ENCODE data around the gene IFNLR1.

The IFNLR1 gene

DNA sequence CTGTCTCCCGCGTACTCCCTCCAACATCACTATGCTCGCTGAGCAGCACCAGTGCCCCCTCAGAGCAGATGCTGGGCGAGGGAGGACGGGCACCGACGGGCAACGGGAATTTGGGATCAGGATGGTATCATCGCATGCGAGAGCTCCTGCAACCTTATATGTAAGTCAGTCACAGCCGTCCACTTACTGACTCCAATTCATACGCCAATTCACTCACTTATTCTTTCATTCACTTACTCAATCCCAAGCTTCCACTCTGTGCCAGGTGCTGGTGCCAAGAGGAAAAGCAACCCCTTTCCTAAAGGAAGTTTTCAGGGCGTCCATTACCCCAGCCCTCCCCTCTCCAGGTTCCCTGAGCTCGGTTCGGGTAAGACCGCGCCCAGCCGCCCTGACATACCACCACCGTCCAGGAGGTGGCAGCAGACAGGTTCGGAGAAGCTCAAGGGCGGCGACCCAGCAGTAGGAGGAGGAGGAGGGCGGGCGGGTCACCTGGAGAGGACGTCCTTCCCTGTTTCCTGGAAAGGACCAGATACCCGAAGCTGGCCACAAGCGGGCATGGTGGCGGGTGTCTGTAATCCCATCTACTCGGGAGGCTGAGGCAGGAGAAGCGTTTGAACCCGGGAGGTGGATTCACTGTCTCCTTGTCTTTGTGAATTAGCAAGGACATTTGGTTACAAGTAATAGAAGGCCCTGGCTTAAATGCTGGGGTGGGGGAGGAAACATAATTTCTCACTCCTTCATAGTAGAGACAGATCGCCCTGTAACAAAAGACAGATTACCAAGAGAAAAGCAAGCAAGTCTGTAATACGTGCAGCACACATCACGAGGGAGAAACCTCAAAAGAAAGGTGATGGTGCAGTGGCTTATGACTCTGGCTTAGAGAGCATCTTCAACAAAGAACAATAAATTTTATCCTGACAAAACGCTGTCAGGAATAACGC is 36.6 kb downstream of the IFNLR1 start:
- DNase-seq (ENCODE audit: low read depth in 2 of 3, low spot score in 1 of 3) = peak; percentile 80 to 97 (median 86)

GRCh38 chr1:24149866-24150233 is 37.2 kb downstream of the IFNLR1 start:
- peak; percentile 39 to 44 (median 42) for DNase-seq (ENCODE audit: low read depth in 2 of 3, low spot score in 1 of 3)

DNA sequence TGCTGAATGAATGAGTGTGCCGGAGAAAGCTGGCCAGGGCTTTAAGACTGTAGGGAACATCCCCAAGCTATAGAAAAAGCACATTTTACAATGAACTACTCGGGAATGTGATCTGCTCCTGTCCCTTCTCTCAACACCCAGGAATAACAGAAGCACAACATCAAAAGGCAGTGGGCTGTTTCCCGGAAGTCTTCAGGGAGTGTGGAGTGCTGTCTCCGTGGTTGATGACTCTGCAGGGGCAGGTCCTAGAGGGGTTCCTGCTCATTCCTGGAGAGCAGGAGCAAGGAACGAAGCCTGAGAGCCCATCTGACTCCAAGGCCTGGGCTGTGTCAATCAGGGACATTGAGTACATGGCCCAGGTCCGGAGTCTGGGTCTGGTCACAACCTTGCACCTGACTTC is 39.3 kb downstream of the IFNLR1 start:
- DNase-seq (ENCODE audit: low read depth in 2 of 3, low spot score in 1 of 3) = no peak

DNA sequence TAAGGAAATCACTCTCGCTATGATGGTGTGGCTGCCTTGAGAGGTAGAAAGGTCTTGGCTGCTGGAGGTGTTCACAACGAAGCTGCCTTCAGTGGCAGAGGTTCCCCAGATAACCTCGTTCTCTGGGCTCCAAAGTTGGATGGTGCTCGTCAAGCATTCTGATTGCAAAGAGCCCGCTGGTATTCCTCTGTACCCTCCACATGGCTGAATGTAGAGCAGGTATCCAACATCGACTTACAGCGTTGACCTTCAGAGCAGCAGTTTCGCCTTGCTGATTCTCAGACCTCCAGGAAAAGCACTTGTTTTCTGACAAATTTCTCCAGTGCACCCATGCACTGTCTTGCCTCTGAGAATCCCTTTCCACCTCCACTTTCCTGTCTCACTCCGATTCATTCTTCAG is 39.9 kb downstream of the IFNLR1 start:
- no peak for DNase-seq (ENCODE audit: low read depth in 2 of 3, low spot score in 1 of 3)

DNA sequence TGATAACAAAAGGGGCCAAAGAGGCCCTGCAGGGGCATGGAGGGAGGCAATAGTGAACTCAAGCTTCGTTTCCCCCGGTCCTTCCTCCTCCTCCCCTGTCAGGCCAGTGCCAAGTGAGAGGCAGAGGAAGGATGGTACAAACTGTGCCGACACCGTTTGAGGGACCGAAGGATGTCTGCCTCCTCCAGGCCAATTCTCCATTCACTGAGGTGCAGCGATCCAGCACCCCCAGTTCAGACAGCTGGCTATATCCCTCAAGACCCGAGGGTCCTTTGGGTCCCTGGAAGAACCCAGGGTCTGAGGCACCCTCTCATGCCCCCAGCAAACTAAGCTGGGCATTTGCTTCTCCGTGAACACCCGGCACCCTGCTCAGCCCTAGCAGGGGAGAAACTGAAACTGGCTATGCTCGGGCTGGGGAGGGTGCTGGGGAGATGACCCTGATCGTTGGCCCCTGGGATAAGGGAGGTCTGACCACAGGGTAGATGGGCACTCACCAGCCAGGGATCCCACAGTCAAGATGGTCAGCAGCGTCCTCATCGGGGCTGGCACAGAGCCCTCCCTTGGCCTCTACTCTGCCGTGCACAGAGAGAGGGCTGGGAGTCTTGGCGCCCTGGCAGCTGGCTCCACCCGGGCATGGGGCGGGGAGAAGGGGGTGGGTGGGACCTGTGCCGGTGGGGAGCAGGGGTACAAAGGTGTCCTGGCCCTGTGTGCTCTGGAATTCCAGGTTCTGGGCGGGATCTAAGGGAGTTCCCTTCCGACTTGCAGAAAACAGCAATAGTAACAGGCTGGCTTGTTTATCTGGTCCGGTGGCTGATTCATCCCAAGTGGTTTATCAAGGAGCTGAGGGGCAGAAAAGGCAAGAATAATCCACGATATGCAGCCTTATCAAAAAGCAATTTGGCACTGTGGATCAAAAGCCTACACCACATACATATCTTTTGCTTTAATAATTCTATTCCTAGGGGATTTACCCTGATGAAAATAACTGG is 44.2 kb downstream of the IFNLR1 start, which contains the start of gene IL22RA1:
Gene IL22RA1 (minus strand): TSS at position 595 of the 989 bp plus-strand sequence. CDS start 58 bp downstream, at position 537.
- DNase-seq (ENCODE audit: low read depth in 2 of 3, low spot score in 1 of 3) = no peak

DNA sequence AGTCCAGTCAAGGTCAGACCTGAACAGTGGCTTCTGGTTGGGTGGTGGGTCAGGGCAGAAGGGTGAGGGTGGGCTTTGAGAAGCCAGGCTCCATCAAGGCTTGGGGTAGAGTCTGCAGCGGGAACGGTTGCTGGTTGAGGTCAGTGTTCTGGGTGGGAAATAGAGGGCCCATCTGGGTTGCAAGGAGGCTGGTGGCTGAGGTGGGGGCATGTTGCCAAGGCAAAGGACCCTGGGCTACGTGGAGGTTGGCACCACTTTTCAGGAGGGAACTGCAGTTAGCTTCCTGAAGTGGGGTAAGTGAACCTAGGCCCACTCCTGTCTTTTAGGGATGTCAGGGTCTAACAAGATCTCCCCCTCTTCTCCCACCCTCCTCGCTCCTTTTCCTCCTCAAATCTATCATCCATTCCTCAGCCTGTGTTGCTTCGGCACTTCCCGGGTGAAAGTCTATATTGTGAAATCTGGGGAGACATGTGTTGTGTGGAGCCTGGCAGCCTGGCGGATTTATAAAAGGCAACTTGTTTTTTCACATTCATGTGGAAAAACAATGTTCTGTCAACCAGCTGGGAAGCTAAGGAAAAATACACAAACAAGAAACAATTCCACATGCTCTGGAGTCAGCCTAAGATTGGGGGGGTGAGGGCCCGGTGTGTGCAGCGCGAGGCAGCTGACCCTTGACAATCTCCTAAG is 45.6 kb downstream of the IFNLR1 start:
- no peak for DNase-seq (ENCODE audit: low read depth in 2 of 3, low spot score in 1 of 3)

DNA sequence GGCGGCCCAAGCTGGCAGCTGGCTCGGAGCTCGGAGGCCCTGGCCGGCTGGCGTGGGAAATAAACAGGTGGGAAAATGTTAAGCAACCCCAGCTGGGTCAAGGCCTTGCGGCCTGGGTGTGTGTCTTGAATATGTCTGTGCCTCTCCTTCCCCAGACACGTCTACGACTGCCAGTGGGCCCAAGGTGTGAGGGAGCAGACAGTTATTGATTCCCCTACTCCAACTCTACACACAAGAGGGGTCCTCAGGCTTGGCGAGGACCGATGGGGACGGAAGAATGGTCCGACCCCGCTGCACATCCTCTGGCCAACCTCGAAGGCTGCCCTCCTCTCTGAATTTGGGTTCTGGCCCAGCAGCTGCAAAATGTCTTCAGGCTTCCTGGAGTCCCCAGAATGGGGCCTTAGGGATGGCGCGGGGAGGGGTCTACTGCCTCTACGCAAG is 46.3 kb downstream of the IFNLR1 start:
- no peak for DNase-seq (ENCODE audit: low read depth in 2 of 3, low spot score in 1 of 3)

GRCh38 chr1:24139841-24140425 is 47.2 kb downstream of the IFNLR1 start:
- DNase-seq (ENCODE audit: low read depth in 2 of 3, low spot score in 1 of 3) = no peak

DNA sequence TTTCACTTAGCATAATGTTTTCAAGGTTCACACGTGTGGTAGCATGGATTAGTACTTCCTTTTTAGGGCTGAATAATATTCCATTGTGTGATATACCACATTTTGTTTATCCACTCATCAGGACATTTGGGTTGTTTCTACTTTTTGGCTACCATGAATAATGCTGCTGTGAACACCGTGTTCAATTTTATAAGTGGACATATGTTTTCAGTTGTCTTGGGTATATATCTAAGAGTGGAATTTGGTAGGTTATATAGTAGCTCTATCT is 47.9 kb downstream of the IFNLR1 start:
- no peak for DNase-seq (ENCODE audit: low read depth in 2 of 3, low spot score in 1 of 3)

DNA sequence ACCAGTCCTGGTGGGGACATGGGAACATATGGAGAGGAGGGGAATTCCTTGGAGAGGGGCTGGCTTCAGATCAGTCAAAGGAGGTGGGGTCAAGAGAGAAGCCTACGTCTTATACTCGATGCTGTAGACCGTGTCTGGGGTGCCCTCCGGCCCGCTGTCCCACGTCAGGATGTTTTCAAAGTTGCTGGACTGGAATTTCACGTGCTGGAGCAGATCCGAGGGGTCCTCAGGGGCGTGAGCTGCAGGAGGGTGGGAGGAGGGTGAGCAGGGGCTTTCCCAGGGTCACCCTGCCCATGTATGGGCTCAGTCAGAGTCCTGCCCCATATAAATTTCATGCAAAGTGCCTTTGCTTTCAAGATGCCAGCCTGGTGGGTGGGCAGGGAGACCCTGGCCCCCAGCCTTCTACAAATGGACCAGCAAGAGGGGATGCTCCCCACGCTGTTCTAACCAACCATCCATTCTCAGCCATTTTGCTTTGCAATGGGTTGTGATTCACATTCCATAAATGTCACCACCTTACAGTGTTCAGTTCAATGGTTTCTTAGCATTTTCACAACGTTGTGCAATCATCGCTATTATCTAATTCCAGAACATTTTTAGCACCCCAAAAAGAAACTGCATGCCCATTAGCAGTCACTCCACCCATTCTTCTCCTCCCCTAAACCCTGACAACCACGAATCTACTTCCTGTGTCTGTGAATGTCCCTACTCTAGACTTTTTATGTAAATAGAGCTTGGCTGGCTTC is 48.4 kb downstream of the IFNLR1 start:
- no peak for DNase-seq (ENCODE audit: low read depth in 2 of 3, low spot score in 1 of 3)

GRCh38 chr1:24136956-24137539 is 50.0 kb downstream of the IFNLR1 start:
- DNase-seq (ENCODE audit: low read depth in 2 of 3, low spot score in 1 of 3) = no peak

- no peak for DNase-seq (ENCODE audit: low read depth in 2 of 3, low spot score in 1 of 3)
Measured at GRCh38 chr1:24134376-24134775, 52.7 kb downstream of the IFNLR1 start.

GRCh38 chr1:24133819-24134218 is 53.3 kb downstream of the IFNLR1 start:
- no peak for DNase-seq (ENCODE audit: low read depth in 2 of 3, low spot score in 1 of 3)

- DNase-seq (ENCODE audit: low read depth in 2 of 3, low spot score in 1 of 3) = no peak
Measured at GRCh38 chr1:24130385-24130784, 56.7 kb downstream of the IFNLR1 start.

DNA sequence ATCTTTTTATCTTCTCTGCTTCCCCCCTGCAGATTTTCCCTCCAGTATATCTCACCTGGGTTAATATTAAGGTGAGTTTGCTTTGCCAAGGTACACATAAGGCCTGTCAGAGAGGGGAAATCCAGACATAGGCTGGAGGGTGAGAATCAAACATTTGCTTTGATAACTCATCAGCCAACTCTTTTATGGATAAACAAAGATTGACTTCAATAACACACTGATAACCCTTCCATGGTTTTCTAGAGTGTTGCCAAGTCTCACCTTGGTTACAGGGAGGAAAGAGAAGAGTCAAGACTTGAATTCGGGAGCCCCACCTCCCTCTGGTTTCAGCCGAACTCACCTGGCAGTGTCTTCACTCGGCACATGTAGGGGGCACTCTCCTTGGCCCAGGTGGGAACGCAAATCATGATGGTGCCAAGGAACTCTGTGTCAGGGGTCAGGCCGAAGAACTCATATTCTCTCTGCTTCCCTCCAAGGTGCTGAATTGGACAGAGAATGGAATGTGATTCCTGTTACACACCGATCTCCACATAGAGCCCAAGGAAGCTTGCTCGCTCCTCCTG is 59.2 kb downstream of the IFNLR1 start:
- no peak for DNase-seq (ENCODE audit: low read depth in 2 of 3, low spot score in 1 of 3)

GRCh38 chr1:24127134-24127800 is 59.8 kb downstream of the IFNLR1 start:
- no peak for DNase-seq (ENCODE audit: low read depth in 2 of 3, low spot score in 1 of 3)

DNA sequence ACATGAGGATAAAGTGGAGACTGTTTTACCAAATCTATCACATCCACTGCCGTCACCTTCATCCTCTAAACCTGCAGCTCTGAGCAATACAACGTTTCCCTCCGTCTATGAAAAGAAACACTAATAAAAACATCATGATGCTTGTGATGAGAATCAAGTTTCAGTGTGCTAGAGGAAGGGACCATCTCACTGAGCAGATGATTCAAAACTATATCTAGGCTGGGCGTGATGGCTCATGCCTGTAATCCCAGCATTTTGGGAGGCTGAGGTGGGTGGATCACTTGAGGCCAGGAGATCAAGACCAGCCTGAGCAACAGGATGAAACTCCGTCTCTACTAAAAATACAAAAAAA is 60.4 kb downstream of the IFNLR1 start:
- no peak for DNase-seq (ENCODE audit: low read depth in 2 of 3, low spot score in 1 of 3)

GRCh38 chr1:24126018-24126671 is 60.9 kb downstream of the IFNLR1 start:
- DNase-seq (ENCODE audit: low read depth in 2 of 3, low spot score in 1 of 3) = no peak

DNA sequence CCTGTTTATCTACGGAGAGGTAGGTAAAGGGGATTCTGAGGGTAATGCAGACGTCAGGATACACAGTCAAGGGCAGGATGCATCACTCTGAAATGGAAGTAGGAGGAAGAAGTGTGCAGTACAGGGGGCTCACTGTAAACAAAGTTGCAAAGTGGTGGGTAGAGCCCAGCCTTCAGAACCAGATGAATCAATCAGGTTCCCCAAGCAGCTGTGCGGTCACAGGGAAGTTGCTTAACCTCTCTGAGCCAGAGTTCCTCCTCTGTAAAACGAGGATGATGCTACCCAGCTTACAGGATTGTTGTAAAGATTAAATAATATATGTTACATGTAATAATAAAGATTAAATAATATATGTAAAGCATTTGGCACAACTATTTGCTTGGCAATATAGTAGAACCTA is 61.6 kb downstream of the IFNLR1 start:
- DNase-seq (ENCODE audit: low read depth in 2 of 3, low spot score in 1 of 3) = no peak
